HUES48 (cell line): ENCODE measurements around the gene ACKR1.

Experiments
- H3K27ac ChIP-seq: one replicate; pipeline ENCODE4 v1.7.0; 2013; ENCODE audit warnings: low read depth, low read length, inconsistent platforms
- H3K27me3 ChIP-seq: 2 replicates; pipeline ENCODE4 v1.6.1; 2013; ENCODE audit warnings: mild to moderate bottlenecking, low read length; ENCODE audit not compliant: control insufficient read depth, insufficient read depth
- H3K36me3 ChIP-seq: 2 replicates; pipeline ENCODE4 v1.6.1; 2013; ENCODE audit warnings: low read length; ENCODE audit not compliant: control insufficient read depth, insufficient read depth
- H3K4me1 ChIP-seq: 2 replicates; pipeline ENCODE4 v1.6.1; 2013; ENCODE audit warnings: mild to moderate bottlenecking, low read length; ENCODE audit not compliant: control insufficient read depth, insufficient read depth
- H3K4me3 ChIP-seq: 2 replicates; pipeline ENCODE4 v1.5.1; 2013; ENCODE audit warnings: mild to moderate bottlenecking, low read depth, low read length
- H3K9ac ChIP-seq: 2 replicates; pipeline ENCODE4 v1.6.1; 2013; ENCODE audit warnings: mild to moderate bottlenecking, low read depth, low read length, moderate library complexity
- H3K9me3 ChIP-seq: 2 replicates; pipeline ENCODE4 v1.6.1; 2013; ENCODE audit warnings: low read length; ENCODE audit not compliant: control insufficient read depth, insufficient read depth

The ACKR1 gene

DNA sequence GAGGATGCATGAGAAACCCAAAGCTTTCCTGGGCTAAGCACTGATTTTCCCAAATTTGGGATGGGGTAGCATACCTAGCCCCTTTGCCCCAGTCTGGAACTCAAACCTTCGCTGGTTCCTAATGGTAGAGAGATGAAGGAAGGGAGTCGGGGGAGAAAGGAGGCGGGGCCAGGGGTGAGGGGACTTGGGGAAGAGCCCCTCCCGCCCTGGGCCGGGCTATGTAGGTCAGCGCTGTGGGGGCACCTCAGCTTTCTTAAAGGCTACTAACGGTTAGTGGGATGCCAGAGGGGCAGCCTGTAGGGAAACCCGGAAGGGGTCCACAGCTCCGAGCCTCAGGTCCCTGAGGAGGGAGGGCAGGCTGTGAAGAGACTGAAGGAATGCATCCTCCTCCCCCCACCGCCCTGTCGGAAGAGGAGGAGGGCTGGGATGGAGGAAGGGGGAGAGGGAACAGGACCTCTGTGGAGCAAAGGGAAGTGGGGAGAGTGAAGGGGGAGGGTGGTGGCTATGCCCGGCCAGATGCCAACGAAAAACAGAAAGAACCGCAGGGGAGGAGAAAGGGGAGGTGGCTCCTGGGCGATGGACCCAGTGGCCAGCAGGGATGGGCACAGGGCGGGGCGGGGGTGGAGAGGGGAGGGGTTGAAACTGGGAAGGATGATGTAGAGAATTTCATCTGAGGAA, 31.9 kb upstream of the ACKR1 start:
- Histone ChIP-seq H3K27me3 (peaks cover 18% of the 10 kb centered on the region), H3K27ac (no peak overlapping the region), H3K9ac (no peak overlapping the region), H3K4me3 (peak overlapping the region; percentile 79), H3K36me3 (no peaks in the 10 kb centered on the region), H3K9me3 (no peaks in the 10 kb centered on the region), H3K4me1 (peaks cover 11% of the 10 kb centered on the region)

DNA sequence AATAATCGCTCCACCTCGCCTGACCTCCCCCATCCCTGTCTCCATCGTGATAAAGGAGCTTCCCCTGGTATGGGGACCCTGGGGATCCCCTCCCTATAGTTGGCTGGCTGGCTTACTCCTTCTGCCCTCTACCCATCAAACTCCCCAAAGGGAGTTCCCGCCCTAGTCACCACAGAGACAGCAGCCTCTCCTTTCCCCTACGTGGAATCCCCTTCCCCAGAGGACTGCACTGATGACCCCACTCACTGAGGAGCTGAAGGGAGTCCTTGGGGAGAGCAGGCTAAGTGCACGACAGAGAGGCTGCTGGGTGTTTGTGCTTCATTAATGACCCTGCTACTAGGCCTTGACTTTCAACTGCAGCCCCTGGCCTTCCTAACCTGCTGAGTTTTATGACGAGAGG, 31.4 kb upstream of the ACKR1 start:
- H3K27ac ChIP-seq = no peak overlapping the region
- no peaks in the 10 kb centered on the region for H3K36me3 ChIP-seq
- H3K27me3 ChIP-seq = peaks cover 18% of the 10 kb centered on the region
- no peak overlapping the region for H3K9ac ChIP-seq
- H3K9me3 ChIP-seq = no peaks in the 10 kb centered on the region
- H3K4me1 ChIP-seq = peaks cover 11% of the 10 kb centered on the region
- H3K4me3 ChIP-seq = peak overlapping the region; percentile 79

DNA sequence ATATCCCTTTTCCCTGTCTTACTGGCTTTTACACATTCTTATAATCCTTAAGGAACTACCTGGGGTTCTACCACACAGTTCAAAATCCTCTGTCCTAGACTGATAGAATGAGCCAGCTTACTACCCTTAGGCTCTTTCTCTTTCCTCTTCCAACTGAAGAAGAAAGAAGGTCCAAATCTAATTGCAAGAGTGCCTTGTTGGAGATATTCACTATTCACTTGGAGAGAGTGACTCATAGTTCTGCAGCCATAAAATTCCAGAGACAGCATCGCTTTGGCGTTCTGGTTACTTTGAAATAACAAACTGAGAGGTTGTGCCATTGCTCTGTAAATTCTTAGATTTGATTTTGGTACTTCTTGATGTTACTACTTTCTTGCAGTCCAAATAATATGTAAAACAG, 29.1 kb upstream of the ACKR1 start:
- H3K9ac ChIP-seq = no peak overlapping the region
- H3K4me3 ChIP-seq = no peak overlapping the region
- peaks cover 11% of the 10 kb centered on the region for H3K4me1 ChIP-seq
- H3K27me3 ChIP-seq = peaks cover 3% of the 10 kb centered on the region; the same call in 1 of the 2 replicates
- no peaks in the 10 kb centered on the region for H3K36me3 ChIP-seq
- no peaks in the 10 kb centered on the region for H3K9me3 ChIP-seq
- H3K27ac ChIP-seq = no peak overlapping the region

DNA sequence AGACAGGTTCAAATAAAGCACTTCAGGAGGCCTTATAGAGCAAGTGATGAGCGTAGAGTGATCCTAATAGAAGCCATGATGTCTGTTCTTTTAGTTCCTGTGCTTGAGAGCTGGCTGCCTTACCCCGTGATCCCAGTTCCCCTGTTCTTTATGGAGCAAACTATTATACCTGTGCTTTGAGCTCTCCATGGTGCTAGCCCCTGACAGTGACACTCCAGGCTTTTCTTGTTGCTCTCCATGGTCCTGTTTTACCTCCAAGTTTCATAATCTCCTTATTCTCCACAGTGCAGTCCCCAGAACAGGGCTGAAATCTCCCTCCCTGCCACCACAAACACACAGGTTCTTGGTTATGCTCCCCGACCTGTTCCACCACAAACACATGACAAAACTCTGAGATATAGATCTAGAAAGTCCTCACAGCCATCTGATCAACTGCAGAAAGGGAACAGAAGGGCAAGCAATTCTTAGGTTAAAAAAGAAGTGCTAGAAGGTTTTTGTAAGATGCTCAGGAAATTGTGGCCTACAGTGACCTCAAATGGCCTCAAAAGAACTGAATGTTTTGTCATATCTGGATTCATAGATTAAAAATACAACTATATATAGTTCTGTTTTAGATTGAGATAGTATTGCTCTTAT, 27.3 kb upstream of the ACKR1 start:
- no peaks in the 10 kb centered on the region for H3K36me3 ChIP-seq
- H3K27ac ChIP-seq = no peak overlapping the region
- H3K27me3 ChIP-seq = peaks cover 3% of the 10 kb centered on the region; the same call in 1 of the 2 replicates
- H3K4me1 ChIP-seq = peaks cover 8% of the 10 kb centered on the region
- H3K9me3 ChIP-seq = no peaks in the 10 kb centered on the region
- no peak overlapping the region for H3K4me3 ChIP-seq
- no peak overlapping the region for H3K9ac ChIP-seq

DNA sequence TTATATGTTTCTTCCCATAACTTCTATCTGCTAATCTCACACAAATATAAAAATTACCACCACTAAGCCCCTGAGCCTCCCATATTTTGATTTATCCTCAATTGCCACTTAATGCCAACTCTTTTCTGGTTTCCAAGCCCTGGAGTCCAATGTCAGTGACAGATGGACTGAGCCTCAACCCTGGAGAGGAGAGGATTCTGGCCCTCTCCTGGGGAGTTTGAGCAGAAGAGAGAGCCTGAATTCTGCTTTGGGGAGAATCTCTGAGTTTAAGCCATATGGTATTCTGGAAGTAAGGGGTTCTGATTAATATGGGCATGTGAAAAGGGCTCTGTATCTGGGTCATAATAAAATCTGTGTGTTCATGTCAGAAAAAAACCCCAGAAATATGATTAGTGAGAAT, 24.8 kb upstream of the ACKR1 start:
- H3K9ac ChIP-seq = no peak overlapping the region
- H3K4me3 ChIP-seq = no peak overlapping the region
- no peaks in the 10 kb centered on the region for H3K36me3 ChIP-seq
- no peak overlapping the region for H3K27ac ChIP-seq
- H3K4me1 ChIP-seq = no peaks in the 10 kb centered on the region
- H3K9me3 ChIP-seq = no peaks in the 10 kb centered on the region
- H3K27me3 ChIP-seq = no peaks in the 10 kb centered on the region

DNA sequence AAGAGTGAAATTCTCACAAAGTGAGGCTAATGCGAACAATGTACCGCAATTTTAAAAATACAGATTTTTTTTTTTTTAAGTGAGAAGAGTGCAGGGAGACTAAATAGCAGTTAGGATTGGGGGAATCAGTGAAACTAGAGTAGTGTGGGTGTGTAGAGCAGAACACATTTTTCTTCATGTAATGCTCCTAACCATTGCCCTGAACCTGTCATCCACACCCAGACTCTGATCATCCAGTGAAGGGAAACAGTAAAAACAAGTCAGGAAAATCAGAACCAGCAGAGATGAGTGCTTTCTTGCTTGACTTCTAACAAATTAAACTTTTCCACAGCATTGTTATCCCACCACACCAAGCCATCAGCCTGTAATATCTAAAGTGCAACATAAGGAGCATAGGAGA, 24.2 kb upstream of the ACKR1 start:
- Histone ChIP-seq H3K4me1 (no peaks in the 10 kb centered on the region), H3K4me3 (no peak overlapping the region), H3K36me3 (no peaks in the 10 kb centered on the region), H3K9me3 (no peaks in the 10 kb centered on the region), H3K9ac (no peak overlapping the region), H3K27me3 (no peaks in the 10 kb centered on the region), H3K27ac (no peak overlapping the region)

DNA sequence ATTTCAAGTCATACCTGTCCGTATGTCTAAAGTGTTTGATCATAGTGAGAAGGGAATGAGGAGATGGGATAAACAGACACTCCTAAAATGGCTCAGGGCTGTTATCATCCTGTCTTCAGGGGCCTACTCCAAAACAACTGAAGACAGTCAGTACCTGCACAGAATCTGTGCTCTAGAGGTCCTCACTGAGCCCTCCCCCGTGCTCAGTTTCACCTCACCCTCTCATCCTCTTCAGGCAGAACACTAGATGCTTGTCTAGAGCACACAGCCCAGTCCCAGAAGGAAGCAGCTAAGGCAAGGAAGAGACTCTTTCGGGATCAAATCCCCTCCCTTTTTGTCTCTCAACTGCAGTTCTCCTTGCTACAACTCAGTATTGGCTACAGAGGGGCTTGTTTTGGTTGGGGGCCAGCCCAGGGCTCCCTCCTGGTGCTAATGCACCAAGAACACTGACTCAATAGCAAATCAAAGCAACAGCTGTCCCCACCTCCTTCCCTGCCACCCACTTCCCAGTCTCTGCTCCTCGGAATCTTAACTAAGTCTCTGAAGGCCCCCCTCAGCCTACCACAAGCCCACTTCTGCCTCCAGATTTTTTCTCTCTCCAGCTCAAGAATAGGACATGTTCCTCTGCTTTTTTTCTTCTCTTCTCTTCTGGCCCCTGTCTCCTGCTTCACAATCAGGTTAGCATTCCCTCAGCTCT, 23.2 kb upstream of the ACKR1 start:
- H3K27me3 ChIP-seq = no peaks in the 10 kb centered on the region
- H3K9me3 ChIP-seq = no peaks in the 10 kb centered on the region
- H3K27ac ChIP-seq = no peak overlapping the region
- no peak overlapping the region for H3K4me3 ChIP-seq
- H3K36me3 ChIP-seq = no peaks in the 10 kb centered on the region
- no peaks in the 10 kb centered on the region for H3K4me1 ChIP-seq
- no peak overlapping the region for H3K9ac ChIP-seq

DNA sequence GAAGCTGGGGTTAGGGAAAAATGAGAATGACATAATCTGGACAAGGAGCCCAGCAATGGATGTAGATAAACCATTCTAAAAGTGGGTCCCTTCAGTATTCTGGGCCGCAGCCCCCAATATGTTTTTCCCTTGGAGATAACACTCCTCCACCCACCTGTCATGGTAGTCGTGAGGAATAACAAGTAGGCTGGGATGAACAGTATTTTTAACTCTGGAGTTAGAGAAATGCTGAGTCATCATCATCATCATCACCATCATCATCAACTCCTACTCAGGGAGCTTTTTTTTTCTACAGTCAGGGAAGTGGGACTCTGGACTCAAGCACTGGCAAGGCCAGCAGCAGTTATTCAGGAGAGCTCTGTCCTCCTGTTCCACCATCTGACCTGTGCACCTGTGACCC, 20.5 kb upstream of the ACKR1 start:
- Histone ChIP-seq H3K9ac (no peak overlapping the region), H3K36me3 (no peaks in the 10 kb centered on the region), H3K27ac (no peak overlapping the region), H3K27me3 (no peaks in the 10 kb centered on the region), H3K4me3 (no peak overlapping the region), H3K4me1 (peaks cover 18% of the 10 kb centered on the region; the same call in 1 of the 2 replicates), H3K9me3 (no peaks in the 10 kb centered on the region)

DNA sequence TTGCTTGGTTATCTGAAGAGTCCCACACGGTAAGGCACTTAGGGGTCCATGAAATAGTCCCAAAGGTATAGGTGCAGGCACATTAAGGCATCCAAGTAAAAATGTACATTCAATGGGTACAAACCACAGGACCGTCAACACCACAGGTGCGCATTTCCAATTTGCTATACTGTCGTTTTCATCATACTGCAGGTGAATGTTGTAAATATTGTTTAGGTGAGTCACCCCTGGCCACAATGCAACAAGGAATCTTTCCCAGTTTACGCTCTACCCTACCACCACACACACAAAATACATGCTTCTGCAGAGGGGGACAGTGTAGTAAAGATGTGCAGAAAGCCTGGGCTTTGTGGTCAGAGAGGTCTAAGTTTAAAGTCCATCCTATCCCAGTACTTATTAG, 19.6 kb upstream of the ACKR1 start:
- Histone ChIP-seq H3K27ac (no peak overlapping the region), H3K9me3 (no peaks in the 10 kb centered on the region), H3K9ac (no peak overlapping the region), H3K36me3 (no peaks in the 10 kb centered on the region), H3K4me3 (no peak overlapping the region), H3K27me3 (no peaks in the 10 kb centered on the region), H3K4me1 (peaks cover 18% of the 10 kb centered on the region; the same call in 1 of the 2 replicates)

DNA sequence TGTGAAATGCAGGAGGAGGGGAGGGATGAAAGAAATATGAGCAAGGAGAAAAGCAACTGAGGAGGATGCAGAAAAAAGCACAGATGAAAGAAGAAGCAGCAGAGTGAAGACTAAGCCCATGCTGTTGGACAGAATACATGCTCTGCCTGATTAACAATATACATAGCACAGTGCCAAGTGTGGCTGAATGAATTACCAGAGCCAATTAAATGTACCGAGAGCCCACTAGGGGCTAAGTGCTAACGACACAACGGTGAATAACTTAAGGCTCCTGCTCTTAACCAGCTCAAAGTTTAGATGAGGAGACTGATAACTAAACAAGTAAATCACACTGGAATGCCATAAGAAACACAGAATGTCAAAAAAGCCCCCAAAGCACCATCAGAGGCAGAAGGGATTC, 17.6 kb upstream of the ACKR1 start:
- no peak overlapping the region for H3K27ac ChIP-seq
- peak overlapping the region; percentile 77 for H3K4me3 ChIP-seq
- H3K36me3 ChIP-seq = no peaks in the 10 kb centered on the region
- no peaks in the 10 kb centered on the region for H3K9me3 ChIP-seq
- H3K27me3 ChIP-seq = no peaks in the 10 kb centered on the region
- H3K9ac ChIP-seq = no peak overlapping the region
- peaks cover 22% of the 10 kb centered on the region; the same call in 1 of the 2 replicates for H3K4me1 ChIP-seq
